Stimulated activated CD8-positive, alpha-beta memory T cell treated with anti-CD3 and anti-CD28 coated beads, Interleukin-15, amount 100 ng/mL, for 4 hours (primary cell): ENCODE measurements around the gene COBLL1.

Experiments
- DNase-seq, 2 donors: peaks; one replicate each; pipeline ENCODE4 v3.0.0-alpha.2; 2020; ENCODE audit warnings: low read depth in 2 of 2

The COBLL1 gene

DNA sequence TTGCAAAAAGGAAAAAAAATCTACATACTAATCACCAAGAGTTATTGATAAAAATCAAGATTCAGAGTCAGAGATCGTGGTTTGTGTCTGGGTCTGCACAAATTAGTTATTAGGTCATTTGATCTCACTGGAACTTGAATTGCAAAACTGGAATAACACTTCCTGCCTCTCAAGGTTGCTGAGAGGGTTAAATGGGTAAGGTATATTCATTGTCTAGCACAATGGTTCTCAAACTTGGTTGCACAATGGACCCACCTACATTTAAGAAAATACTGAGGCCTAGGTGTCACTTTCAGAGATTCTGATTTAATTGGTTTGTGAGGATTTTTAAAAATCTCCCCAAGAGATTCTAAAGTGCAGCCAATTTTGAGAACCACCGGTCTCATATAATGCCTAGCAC, 84.8 kb downstream of the COBLL1 start:
- no peak for DNase-seq

GRCh38 chr2:164755952-164756351, 85.7 kb downstream of the COBLL1 start:
- no peak for DNase-seq

GRCh38 chr2:164754157-164755093, 87.2 kb downstream of the COBLL1 start:
- no peak for DNase-seq

- DNase-seq = no peak
Observed at GRCh38 chr2:164752956-164753355, 88.7 kb downstream of the COBLL1 start.

- DNase-seq = no peak
Observed at GRCh38 chr2:164747783-164748433, 93.7 kb downstream of the COBLL1 start.

GRCh38 chr2:164747140-164747539, 94.5 kb downstream of the COBLL1 start:
- DNase-seq = no peak

DNA sequence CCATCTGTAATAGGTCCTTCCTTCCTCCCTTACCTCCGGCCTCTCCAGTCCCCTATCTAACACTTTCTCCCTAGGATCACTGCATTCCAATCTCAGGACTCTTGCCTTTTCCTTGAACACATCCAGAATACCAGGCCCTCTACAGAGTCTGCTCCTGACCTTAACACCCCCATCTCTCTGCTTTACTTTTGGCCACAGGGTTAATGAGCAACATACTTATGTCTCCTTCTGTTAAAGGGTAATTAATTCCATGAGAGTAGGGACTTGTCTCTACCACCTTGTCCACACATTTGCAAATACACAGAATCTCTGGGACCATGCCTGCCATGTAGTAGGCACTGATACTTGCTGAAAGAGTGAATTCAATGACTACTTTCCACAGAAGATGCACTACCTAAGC, 94.9 kb downstream of the COBLL1 start:
- DNase-seq = no peak

GRCh38 chr2:164745012-164745797, 96.4 kb downstream of the COBLL1 start:
- DNase-seq = no peak

- DNase-seq = no peak
Observed at GRCh38 chr2:164742738-164743317, 98.8 kb downstream of the COBLL1 start.

- DNase-seq = no peak
Observed at GRCh38 chr2:164739966-164740365, 101.7 kb downstream of the COBLL1 start.

DNA sequence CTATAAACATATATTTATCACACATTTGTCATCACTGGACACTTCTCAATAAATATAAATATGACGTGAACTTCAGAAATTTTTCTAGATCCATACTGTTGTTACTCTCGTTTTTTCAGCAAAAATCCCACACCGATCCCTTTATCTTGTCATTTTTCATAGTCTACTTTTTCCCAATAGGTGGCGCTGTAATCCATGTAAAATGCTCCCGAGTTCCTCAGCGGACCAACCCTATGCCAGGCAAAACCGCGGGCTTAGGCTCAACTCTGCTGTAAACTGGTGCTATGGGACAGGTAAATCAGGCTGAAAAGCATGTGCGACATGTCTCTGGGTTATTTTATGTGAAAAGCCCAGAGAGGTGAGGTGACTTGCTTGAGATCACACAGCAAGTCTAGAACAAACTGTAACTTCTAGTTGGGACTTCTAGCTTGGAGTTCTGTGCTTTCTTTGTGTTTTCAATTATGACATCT, 104.0 kb downstream of the COBLL1 start:
- DNase-seq = no peak

DNA sequence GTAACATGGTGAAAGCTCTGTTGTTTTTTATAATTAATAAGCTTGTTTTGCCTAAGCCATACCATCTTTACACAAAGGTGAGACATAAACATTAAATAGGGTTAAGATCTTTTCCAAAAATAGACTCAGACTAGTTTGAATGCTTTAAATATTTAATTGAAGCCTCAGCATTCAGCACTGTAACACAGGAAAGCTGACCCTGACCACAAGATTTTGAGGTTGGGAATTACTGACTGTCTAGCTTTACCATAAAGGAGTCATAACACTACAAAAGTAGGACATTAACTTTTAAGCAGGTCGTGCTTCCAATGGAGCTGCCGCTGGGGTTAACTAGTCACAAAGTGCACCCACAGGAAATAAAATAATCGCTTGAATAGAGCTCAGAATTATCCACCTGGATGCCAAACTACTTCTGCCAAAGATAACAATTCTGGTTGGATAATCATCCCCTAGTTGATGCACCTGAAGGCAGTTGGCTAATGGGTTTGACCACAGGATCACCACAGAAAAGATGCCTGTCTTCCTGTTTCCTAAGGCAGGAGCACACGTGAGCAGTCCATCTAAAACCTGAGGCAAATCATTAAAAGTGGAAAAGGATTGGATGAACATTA, 106.2 kb downstream of the COBLL1 start:
- no peak for DNase-seq

- no peak for DNase-seq
Observed at GRCh38 chr2:164734196-164734595, 107.4 kb downstream of the COBLL1 start.

DNA sequence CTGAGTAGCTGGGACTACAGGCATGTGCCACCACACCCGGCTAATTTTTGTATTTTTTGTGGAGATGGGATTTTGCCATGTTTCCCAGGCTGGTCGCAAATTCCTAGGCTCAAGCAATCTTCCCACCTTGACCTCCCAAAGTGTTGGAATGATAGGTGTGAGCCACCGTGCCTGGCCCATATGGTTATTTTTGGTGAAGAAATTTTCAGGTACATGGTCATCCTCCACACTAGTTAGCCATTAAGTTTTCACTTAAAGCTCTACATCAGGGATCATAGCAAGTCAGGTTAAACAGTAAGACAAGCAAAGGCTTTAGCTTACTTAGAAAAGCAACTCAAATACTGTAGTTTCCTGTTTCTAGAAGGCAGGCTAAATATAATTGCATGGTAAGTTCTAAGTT, 116.1 kb downstream of the COBLL1 start:
- no peak for DNase-seq

- no peak for DNase-seq
Observed at GRCh38 chr2:164722616-164723338, 118.8 kb downstream of the COBLL1 start.

DNA sequence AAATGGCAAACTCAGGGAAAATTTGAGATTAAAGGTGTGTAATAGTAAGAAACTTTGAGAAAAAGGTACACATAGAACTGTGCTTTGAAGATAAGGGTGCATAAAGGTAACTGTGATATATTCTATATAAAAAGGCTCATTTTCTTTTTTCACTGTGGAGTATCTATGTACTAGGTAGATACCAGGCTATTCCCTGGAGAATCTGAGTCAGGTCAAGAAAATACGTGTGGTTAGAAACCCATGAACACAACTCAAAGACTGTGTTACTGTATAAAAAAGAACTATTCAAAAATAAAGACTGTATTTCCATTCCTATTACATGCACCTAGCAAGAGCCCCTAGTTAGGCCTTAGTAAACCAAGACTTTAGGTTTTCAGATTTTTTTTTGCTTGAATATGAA, 120.2 kb downstream of the COBLL1 start:
- DNase-seq = no peak

DNA sequence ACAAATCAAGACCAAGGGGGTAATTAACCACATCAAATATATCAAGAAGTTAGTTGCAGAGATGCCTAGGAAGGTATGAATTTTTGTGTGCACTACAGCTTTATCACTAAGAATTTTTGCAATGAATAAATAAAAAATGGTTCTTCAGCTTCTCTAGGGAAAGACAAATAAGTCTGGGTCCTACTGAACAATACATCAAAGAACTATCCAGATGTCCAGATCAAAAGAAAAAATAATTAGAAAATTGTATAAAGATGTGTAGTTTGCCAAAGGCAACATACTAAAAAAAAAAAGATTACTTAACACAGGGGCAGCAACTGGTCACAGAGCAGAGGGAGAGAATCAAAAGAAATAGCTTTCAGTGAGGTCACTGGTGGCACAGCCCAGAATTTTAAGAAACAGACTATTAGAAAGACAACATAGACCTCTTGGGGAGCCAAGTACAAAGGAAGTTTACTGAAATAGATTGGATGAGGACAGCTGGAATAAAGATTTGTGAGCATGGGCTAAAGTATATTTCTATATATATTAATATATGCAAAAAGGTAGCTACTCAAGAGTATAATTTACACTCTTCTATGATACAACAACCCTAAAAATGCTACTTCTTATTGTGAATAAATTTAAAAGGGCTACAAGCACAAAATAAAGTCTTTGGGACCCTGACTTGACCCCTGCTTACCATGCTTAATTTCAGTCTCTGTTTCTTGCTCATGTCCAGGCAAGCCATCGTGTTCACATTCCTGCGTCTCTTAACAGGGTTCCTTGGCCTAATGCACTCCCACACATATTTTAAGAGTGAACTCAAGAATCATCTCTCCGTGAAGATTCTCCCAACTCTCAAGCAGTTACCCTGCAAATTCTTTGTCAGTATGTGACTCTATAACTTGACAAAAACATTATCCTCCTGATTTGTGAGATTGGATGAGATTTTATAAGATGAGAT, 121.4 kb downstream of the COBLL1 start:
- no peak for DNase-seq

DNA sequence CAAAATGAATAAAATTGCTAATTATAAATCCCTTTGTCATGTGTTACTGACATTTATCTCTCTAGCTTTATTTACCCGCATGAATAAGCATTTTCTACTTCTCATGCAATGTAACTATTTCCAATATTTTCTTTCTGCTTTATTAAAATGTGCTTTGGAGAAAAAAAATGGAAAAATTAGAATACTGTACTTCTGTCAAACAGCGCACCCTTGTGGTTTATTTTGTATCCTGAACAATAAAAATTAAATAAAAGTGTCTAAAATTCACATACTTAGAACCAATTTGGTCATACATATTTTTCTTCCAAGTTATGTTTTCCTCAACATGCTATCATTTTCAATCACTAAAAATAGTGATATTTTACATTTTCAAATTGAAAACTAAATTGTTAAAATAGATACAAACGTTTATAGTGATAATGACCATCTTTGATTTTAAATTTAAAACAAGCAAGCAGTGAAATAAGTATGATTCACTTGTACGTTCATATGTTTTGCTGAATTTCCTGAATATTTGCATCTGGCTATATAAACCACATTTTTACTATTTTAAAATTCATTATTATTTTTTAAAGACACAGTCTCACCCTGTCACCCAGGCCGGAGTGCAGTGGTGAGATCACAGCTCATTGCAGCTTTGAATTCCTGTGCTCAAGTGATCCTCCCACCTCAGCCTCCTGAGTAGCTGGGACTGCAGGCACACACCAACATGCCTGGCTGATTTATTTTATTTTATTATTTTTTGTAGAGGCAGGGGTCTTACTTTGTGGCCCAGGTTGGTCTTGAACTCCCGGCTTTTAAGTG, 124.4 kb downstream of the COBLL1 start:
- DNase-seq = no peak

- DNase-seq = no peak
Observed at GRCh38 chr2:164714471-164714870, 127.2 kb downstream of the COBLL1 start.
